GM23338 (cell line): Measurements from ENCODE around the gene SESN3. TPM values are rescaled to one million over a fixed set of nuclear protein-coding genes. Genes with fewer than 3 reads are reported as not detected.

ENCODE experiments used
- ATAC-seq: fragments of 200-7000 bp; cut with Tn5 transposase; 3 replicates; pipeline ENCODE4 v1.9.1; 2020
- DNase-seq: peaks from one replicate; pipeline ENCODE4 v3.0.0-alpha.2; 2015; ENCODE audit warnings: low spot score
- H2AFZ ChIP-seq: fragments of 200-600 bp; sonication (generic); 2 replicates; pipeline ENCODE4 v1.8.0; 2016; ENCODE audit warnings: antibody characterized with exemption, mild to moderate bottlenecking, moderate library complexity
- H3F3A ChIP-seq: fragments of 200-600 bp; sonication (generic); replicated peaks from 2 replicates; pipeline ENCODE4 v1.8.0; 2017; ENCODE audit warnings: antibody characterized with exemption, mixed run types, low read depth
- H3K27ac ChIP-seq: fragments of 200-600 bp; sonication (generic); 2 replicates; pipeline ENCODE4 v1.6.1; 2016; ENCODE audit warnings: low read depth
- H3K27me3 ChIP-seq: fragments of 200-600 bp; sonication (generic); 2 replicates; pipeline ENCODE4 v1.8.0; 2016; ENCODE audit warnings: mild to moderate bottlenecking, mixed run types, moderate library complexity; ENCODE audit not compliant: insufficient read depth
- H3K36me3 ChIP-seq: fragments of 200-600 bp; sonication (generic); 2 replicates; pipeline ENCODE4 v1.8.0; 2016; ENCODE audit warnings: mild to moderate bottlenecking; ENCODE audit not compliant: insufficient read depth
- H3K4me1 ChIP-seq: fragments of 200-600 bp; sonication (generic); 2 replicates; pipeline ENCODE4 v1.8.0; 2016; ENCODE audit warnings: mild to moderate bottlenecking, moderate library complexity; ENCODE audit not compliant: insufficient read depth
- H3K4me2 ChIP-seq: fragments of 200-600 bp; sonication (generic); 2 replicates; pipeline ENCODE4 v1.7.1; 2017; ENCODE audit warnings: mixed run types
- H3K4me3 ChIP-seq: fragments of 200-600 bp; sonication (generic); 2 replicates; pipeline ENCODE4 v1.6.1; 2016; ENCODE audit warnings: mixed run types
- H3K79me2 ChIP-seq: fragments of 200-600 bp; sonication (generic); replicated peaks from 2 replicates; pipeline ENCODE4 v1.8.0; 2017; ENCODE audit warnings: mild to moderate bottlenecking; ENCODE audit not compliant: insufficient read depth
- H3K9me2 ChIP-seq: fragments of 200-600 bp; sonication (generic); 2 replicates; pipeline ENCODE4 v1.8.0; 2017; ENCODE audit not compliant: insufficient read depth
- H4K20me1 ChIP-seq: fragments of 200-600 bp; sonication (generic); replicated peaks from 2 replicates; pipeline ENCODE4 v1.8.0; 2017; ENCODE audit warnings: mild to moderate bottlenecking; ENCODE audit not compliant: insufficient read depth
- H3K27ac Mint-ChIP-seq: 2 replicates; pipeline ENCODE4 v1.8.0; 2020; ENCODE audit warnings: inconsistent platforms, mild to moderate bottlenecking, moderate library complexity, mixed read lengths
- H3K27me3 Mint-ChIP-seq: 3 replicates; pipeline ENCODE4 v1.8.0; 2022; ENCODE audit warnings: low read depth, mild to moderate bottlenecking, moderate library complexity, mixed read lengths, inconsistent platforms; ENCODE audit not compliant: insufficient read depth, poor library complexity
- H3K36me3 Mint-ChIP-seq: 3 replicates; pipeline ENCODE4 v1.8.0; 2021; ENCODE audit warnings: low read depth, mild to moderate bottlenecking, inconsistent platforms, moderate library complexity, mixed read lengths
- H3K4me1 Mint-ChIP-seq: 3 replicates; pipeline ENCODE4 v1.8.0; 2020; ENCODE audit warnings: mild to moderate bottlenecking, inconsistent platforms, mixed read lengths
- H3K4me3 Mint-ChIP-seq: 3 replicates; pipeline ENCODE4 v1.8.0; 2021; ENCODE audit warnings: moderate library complexity, mild to moderate bottlenecking, inconsistent platforms, mixed read lengths
- H3K9me3 Mint-ChIP-seq: 3 replicates; pipeline ENCODE4 v1.8.0; 2020; ENCODE audit warnings: moderate library complexity, mild to moderate bottlenecking, inconsistent platforms, mixed read lengths
- ETS1 ChIP-seq: IDR thresholded peaks from 2 replicates; pipeline ENCODE4 v1.6.1; 2016; ENCODE audit warnings: antibody characterized with exemption
- EZH2 ChIP-seq: fragments of 200-600 bp; sonication (generic); IDR thresholded peaks from one replicate; pipeline ENCODE4 v1.8.0; 2017; ENCODE audit warnings: antibody characterized with exemption, mild to moderate bottlenecking, low read depth; ENCODE audit not compliant: unreplicated experiment
- EZH2phosphoT487 ChIP-seq: fragments of 200-600 bp; sonication (generic); IDR thresholded peaks from one replicate; pipeline ENCODE4 v1.8.1; 2018; ENCODE audit warnings: antibody characterized with exemption; ENCODE audit not compliant: unreplicated experiment
- JUNB ChIP-seq: IDR thresholded peaks from one replicate; pipeline ENCODE4 v1.6.1; 2016; ENCODE audit warnings: antibody characterized with exemption; ENCODE audit not compliant: unreplicated experiment
- NANOG ChIP-seq: IDR thresholded peaks from 2 replicates; pipeline ENCODE4 v1.6.1; 2016; ENCODE audit warnings: antibody characterized with exemption, borderline replicate concordance
- POLR2AphosphoS5 ChIP-seq: IDR thresholded peaks from 2 replicates; pipeline ENCODE4 v1.6.1; 2016; ENCODE audit warnings: antibody characterized with exemption, low read depth
- REST ChIP-seq: IDR thresholded peaks from one replicate; pipeline ENCODE4 v1.6.1; 2018; ENCODE audit warnings: antibody characterized with exemption; ENCODE audit not compliant: unreplicated experiment
- STAT1 ChIP-seq: IDR thresholded peaks from one replicate; pipeline ENCODE4 v1.6.1; 2016; ENCODE audit warnings: antibody characterized with exemption; ENCODE audit not compliant: unreplicated experiment
- ZNF114 ChIP-seq: fragments of 250-450 bp; sonication (Bioruptor Pico); IDR thresholded peaks from 2 replicates; pipeline ENCODE4 v1.5.0; 2020; ENCODE audit warnings: mild to moderate bottlenecking, moderate library complexity
- ZNF331 ChIP-seq: fragments of 250-450 bp; sonication (Bioruptor Pico); IDR thresholded peaks from 2 replicates; pipeline ENCODE4 v1.5.0; 2020; ENCODE audit warnings: low read depth, mild to moderate bottlenecking, moderate library complexity
- polyA plus RNA-seq: library from polyadenylated mRNA; unstranded; fragments of >200 nt; fragmentation: Nextera tagmentation; extraction: Ambion mirVana; gene quantifications from 2 replicates; pipeline ENCODE4 v1.2.1, GENCODE V29; 2016
- total RNA-seq: library from RNA; depleted of rRNA; stranded (reverse); fragments of >200 nt; shearing (Covaris generic); gene quantifications from 2 replicates; pipeline ENCODE4 v1.2.3, GENCODE V29; 2014

Gene SESN3
- total and polyA plus RNA-seq, 2 experiments from 2014 or later: 5.5 to 30.5 TPM

- TF ChIP-seq ZNF331 (CRISPR knock-in tag) (no peak), STAT1 (no peak), NANOG (no peak), ETS1 (no peak), EZH2 (no peak), EZH2phosphoT487 (no peak)
Measured at GRCh38 chr11:95247127-95247684, 16.2 kb upstream of the SESN3 start (continued).

- Histone ChIP-seq H3K36me3 (no peaks in the 10 kb centered on the region), H3K79me2 (no peaks in the 10 kb centered on the region), H3K4me2 (no peak overlapping the region), H3K4me3 (no peak overlapping the region), H3K4me1 (peaks cover 26% of the 10 kb centered on the region), H3F3A (no peaks in the 10 kb centered on the region; the same call in 1 of the 2 replicates), H3K9me2 (peaks cover 6% of the 10 kb centered on the region; the same call in 1 of the 2 replicates), H2AFZ (no peak overlapping the region), H3K27me3 (no peaks in the 10 kb centered on the region), H4K20me1 (no peaks in the 10 kb centered on the region), H3K27ac (no peak overlapping the region)
- no peak for DNase-seq
- TF ChIP-seq POLR2AphosphoS5 (no peak), NANOG (no peak), ZNF114 (no peak), ETS1 (no peak), STAT1 (no peak), REST (no peak), EZH2 (no peak), JUNB (no peak)
- H3K27me3 Mint-ChIP-seq: peaks cover 7% of the 10 kb centered on the region
- H3K27ac Mint-ChIP-seq: no peak overlapping the region
- no peaks in the 10 kb centered on the region for H3K36me3 Mint-ChIP-seq
- no peak for ATAC-seq
- H3K4me3 Mint-ChIP-seq: no peak overlapping the region
- peaks cover 38% of the 10 kb centered on the region for H3K4me1 Mint-ChIP-seq
- H3K9me3 Mint-ChIP-seq: no peaks in the 10 kb centered on the region
Measured at GRCh38 chr11:95245581-95245980, 14.6 kb upstream of the SESN3 start.
